PC-9 (cell line): ENCODE measurements around the gene GAK.

ENCODE experiments used
- CTCF ChIP-seq: fragments of 200-600 bp; sonication (generic); conservative IDR thresholded peaks from 2 replicates; pipeline ENCODE4 v1.6.1; 2017; ENCODE audit warnings: mixed run types, antibody characterized with exemption, mild to moderate bottlenecking, moderate library complexity
- EZH2 ChIP-seq: fragments of 200-600 bp; sonication (generic); IDR thresholded peaks from 2 replicates; pipeline ENCODE4 v1.8.0; 2017; ENCODE audit warnings: antibody characterized with exemption, low read depth

GRCh38 chr4:818106-818921, 113.8 kb downstream of the GAK start:
- TF ChIP-seq CTCF: no peak
- TF ChIP-seq EZH2: no peak
